HFFc6 (cell line): ENCODE data around the gene RHOBTB1. TPM values are rescaled to one million over a fixed set of nuclear protein-coding genes. Genes with fewer than 3 reads are reported as not detected.
A peak's percentile ranks its signal among the peaks of the same experiment; 100 is the strongest.

ENCODE experiments used
- DNase-seq: peaks from one replicate; pipeline ENCODE4 v3.0.0-alpha.2; 2018
- H3K27ac Mint-ChIP-seq: 2 replicates; pipeline ENCODE4 v1.8.0; 2020; ENCODE audit warnings: mild to moderate bottlenecking, mixed read lengths
- H3K27me3 Mint-ChIP-seq: 2 replicates; pipeline ENCODE4 v1.8.0; 2021; ENCODE audit warnings: mild to moderate bottlenecking, moderate library complexity, mixed read lengths; ENCODE audit not compliant: insufficient read depth
- H3K36me3 Mint-ChIP-seq: 2 replicates; pipeline ENCODE4 v1.8.0; 2021; ENCODE audit warnings: low read depth, mixed read lengths
- H3K4me1 Mint-ChIP-seq: 2 replicates; pipeline ENCODE4 v1.8.0; 2020; ENCODE audit warnings: low read depth, mixed read lengths
- H3K4me3 Mint-ChIP-seq: 2 replicates; pipeline ENCODE4 v1.8.0; 2020; ENCODE audit warnings: mild to moderate bottlenecking, moderate library complexity, mixed read lengths
- H3K9me3 Mint-ChIP-seq: 2 replicates; pipeline ENCODE4 v1.8.0; 2020; ENCODE audit warnings: mild to moderate bottlenecking, mixed read lengths
- CTCF ChIP-seq: fragments of 200-600 bp; sonication (generic); IDR thresholded peaks from 2 replicates; pipeline ENCODE4 v1.5.0; 2021; ENCODE audit warnings: antibody characterized with exemption, mild to moderate bottlenecking
- total RNA-seq, 6 experiments: library from RNA; stranded (reverse); fragmentation: NEBNext Ultra II Directional; extraction: Animal tissue kit (Norgen Biotek cat#: 25700); gene quantifications; 2 replicates in 1 of 6; 3 replicates in 5 of 6; pipeline ENCODE4 v1.2.3, GENCODE V29; 2021

Gene RHOBTB1
- total RNA-seq, 6 experiments from 2014 or later, result 9.0 to 11.7 (median 9.3) TPM

GRCh38 chr10:60853637-60854036 lies 90.3 kb downstream of the RHOBTB1 start:
- Mint-ChIP-seq H3K4me1 (peaks cover under 1% of the 10 kb centered on the region; the same call in 1 of the 2 replicates), H3K4me3 (no peak overlapping the region), H3K36me3 (no peaks in the 10 kb centered on the region), H3K27me3 (peaks cover 12% of the 10 kb centered on the region), H3K27ac (no peak overlapping the region), H3K9me3 (no peaks in the 10 kb centered on the region)
- no peak for TF ChIP-seq CTCF
- no peak for DNase-seq

GRCh38 chr10:60853107-60853506 lies 90.9 kb downstream of the RHOBTB1 start:
- no peak for TF ChIP-seq CTCF
- no peaks in the 10 kb centered on the region for H3K36me3 Mint-ChIP-seq
- H3K4me3 Mint-ChIP-seq, result no peak overlapping the region
- H3K27me3 Mint-ChIP-seq, result peaks cover 12% of the 10 kb centered on the region
- peaks cover 6% of the 10 kb centered on the region for H3K4me1 Mint-ChIP-seq
- H3K27ac Mint-ChIP-seq, result no peak overlapping the region
- H3K9me3 Mint-ChIP-seq, result no peaks in the 10 kb centered on the region
- no peak for DNase-seq

DNA sequence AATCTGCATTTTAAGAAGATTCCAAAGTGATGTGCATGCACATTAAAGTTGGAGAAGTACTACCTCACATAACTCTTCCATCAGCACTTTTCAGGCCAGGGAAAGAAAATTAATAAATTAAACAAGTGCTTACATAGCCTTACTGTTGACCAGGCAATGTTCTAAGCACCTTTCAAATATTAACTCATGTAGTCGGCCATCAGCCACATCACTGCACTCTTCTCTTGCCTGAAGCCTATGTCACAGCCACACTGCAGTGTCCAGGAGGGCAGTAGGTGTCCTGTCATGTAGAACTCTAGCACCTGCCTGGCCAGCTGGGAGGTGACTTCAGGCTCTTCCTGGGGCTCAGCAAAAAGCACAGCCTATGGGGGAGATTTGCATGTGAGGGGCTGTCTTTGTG lies 94.2 kb downstream of the RHOBTB1 start:
- H3K36me3 Mint-ChIP-seq, result no peaks in the 10 kb centered on the region
- peaks cover 9% of the 10 kb centered on the region for H3K27me3 Mint-ChIP-seq
- no peak overlapping the region for H3K27ac Mint-ChIP-seq
- peaks cover 25% of the 10 kb centered on the region for H3K4me1 Mint-ChIP-seq
- no peak for DNase-seq
- no peak overlapping the region for H3K4me3 Mint-ChIP-seq
- no peaks in the 10 kb centered on the region for H3K9me3 Mint-ChIP-seq
- TF ChIP-seq CTCF, result no peak

DNA sequence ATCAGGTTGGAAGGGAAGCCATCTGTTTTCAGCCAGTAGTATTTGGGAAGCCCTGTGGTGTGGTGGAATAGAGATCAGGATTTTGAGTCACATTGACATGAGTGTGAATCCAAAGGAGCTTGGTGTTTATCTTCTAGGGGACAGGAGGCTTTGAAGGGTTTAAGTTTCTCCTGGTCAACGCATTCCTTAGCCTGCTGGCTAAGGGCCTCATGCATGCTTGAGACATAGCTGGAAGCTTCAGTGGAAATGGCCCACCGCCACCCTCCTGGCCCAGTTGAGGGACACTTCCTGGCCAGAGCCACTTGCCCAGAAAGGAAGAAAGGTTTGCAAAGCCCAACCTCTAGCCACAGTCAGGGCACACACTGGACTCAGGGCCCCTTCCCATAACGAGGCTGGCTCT lies 94.8 kb downstream of the RHOBTB1 start:
- peaks cover 9% of the 10 kb centered on the region for H3K27me3 Mint-ChIP-seq
- no peak overlapping the region for H3K4me3 Mint-ChIP-seq
- TF ChIP-seq CTCF, result no peak
- no peaks in the 10 kb centered on the region for H3K9me3 Mint-ChIP-seq
- no peak overlapping the region for H3K27ac Mint-ChIP-seq
- no peaks in the 10 kb centered on the region for H3K36me3 Mint-ChIP-seq
- no peak for DNase-seq
- peaks cover 25% of the 10 kb centered on the region for H3K4me1 Mint-ChIP-seq

DNA sequence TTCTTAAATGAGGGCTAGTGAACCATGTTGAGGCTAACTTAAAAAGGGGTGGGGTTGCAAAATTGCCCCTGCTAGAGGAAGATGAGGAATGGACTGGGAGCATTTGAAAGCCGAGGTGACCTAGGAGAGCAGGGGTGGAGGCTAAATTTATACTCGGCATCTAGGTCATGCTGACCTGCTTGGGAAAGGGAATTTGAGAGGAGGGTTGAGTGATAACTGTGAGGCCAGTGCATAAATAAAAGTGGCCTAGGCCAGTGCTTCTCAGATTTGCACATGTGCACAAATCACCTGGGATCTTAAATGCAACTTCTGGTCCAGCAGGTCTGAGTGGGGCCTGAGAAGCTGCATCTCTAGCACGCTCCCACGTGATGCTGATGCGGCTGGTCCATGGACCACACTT lies 95.3 kb downstream of the RHOBTB1 start:
- DNase-seq, result no peak
- Mint-ChIP-seq H3K27ac (no peak overlapping the region), H3K27me3 (peaks cover 9% of the 10 kb centered on the region), H3K4me1 (peaks cover 25% of the 10 kb centered on the region), H3K9me3 (no peaks in the 10 kb centered on the region), H3K36me3 (no peaks in the 10 kb centered on the region), H3K4me3 (no peak overlapping the region)
- no peak for TF ChIP-seq CTCF

GRCh38 chr10:60848126-60848525 lies 95.9 kb downstream of the RHOBTB1 start:
- H3K4me1 Mint-ChIP-seq, result peaks cover 25% of the 10 kb centered on the region
- H3K36me3 Mint-ChIP-seq, result no peaks in the 10 kb centered on the region
- no peak overlapping the region for H3K27ac Mint-ChIP-seq
- 0 out of 2 replicates have a peak, but pooled peaks have one; percentile 12 for TF ChIP-seq CTCF
- H3K27me3 Mint-ChIP-seq, result peaks cover 6% of the 10 kb centered on the region
- no peak overlapping the region for H3K4me3 Mint-ChIP-seq
- H3K9me3 Mint-ChIP-seq, result no peaks in the 10 kb centered on the region
- peak; percentile 22 for DNase-seq
